GM12873 (cell line): ENCODE results near the gene STXBP4.

ENCODE experiments used
- CTCF ChIP-seq: IDR thresholded peaks from 2 replicates; pipeline ENCODE4 v1.5.1; 2012; ENCODE audit warnings: low read depth, mild to moderate bottlenecking, moderate library complexity, low read length, control low read depth; ENCODE audit not compliant: insufficient read depth; ENCODE audit errors: missing control alignments

The STXBP4 gene

GRCh38 chr17:54947396-54947795 is 21.2 kb upstream of the STXBP4 start:
- no peak for TF ChIP-seq CTCF

- no peak for TF ChIP-seq CTCF
These were observed 20.2 kb upstream of the STXBP4 start for GRCh38 chr17:54948380-54948779.

- no peak for TF ChIP-seq CTCF
These were observed 18.4 kb upstream of the STXBP4 start for GRCh38 chr17:54950116-54950515.

GRCh38 chr17:54951286-54951685 is 17.3 kb upstream of the STXBP4 start:
- TF ChIP-seq CTCF = no peak

- TF ChIP-seq CTCF = no peak
These were observed 11.8 kb upstream of the STXBP4 start for GRCh38 chr17:54956791-54957190.

- peak; percentile 57 for TF ChIP-seq CTCF
These were observed 824 bp upstream of the STXBP4 start for GRCh38 chr17:54967621-54968261.

- TF ChIP-seq CTCF = no peak
These were observed 395 bp downstream of the STXBP4 start for GRCh38 chr17:54968988-54969332.
